Medulla oblongata (tissue), 1 donor: ENCODE measurements around the gene NDUFV2.
"Not testable (repeated sequence)": the region's sequence is repeated elsewhere in the genome, so short reads cannot be mapped to it uniquely, and the experiment has no call there.

Source experiments
- DNase-seq: peaks from one replicate; pipeline ENCODE4 v3.0.0-alpha.2; 2015; ENCODE audit errors: extremely low spot score

NDUFV2 gene

DNA sequence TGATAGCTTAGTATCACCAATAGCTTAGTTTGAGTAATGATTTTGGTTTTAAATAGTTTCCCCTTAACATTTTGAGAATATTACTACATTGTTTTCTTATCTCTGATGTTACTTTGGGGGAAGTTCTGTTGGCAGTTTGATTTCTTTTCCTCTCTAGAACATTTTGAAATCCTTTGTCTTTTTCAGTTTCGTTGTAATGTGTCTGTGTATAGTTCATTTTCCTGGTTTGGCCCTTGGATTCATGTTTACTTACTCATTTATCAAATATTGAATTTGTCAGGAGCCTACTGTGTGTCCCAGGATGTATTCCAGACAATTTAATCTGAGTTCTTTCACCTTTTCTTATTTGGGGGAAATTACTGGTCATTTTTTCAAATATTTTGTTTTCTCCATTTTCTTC lies 50.8 kb downstream of the NDUFV2 start:
- DNase-seq: no peak

DNA sequence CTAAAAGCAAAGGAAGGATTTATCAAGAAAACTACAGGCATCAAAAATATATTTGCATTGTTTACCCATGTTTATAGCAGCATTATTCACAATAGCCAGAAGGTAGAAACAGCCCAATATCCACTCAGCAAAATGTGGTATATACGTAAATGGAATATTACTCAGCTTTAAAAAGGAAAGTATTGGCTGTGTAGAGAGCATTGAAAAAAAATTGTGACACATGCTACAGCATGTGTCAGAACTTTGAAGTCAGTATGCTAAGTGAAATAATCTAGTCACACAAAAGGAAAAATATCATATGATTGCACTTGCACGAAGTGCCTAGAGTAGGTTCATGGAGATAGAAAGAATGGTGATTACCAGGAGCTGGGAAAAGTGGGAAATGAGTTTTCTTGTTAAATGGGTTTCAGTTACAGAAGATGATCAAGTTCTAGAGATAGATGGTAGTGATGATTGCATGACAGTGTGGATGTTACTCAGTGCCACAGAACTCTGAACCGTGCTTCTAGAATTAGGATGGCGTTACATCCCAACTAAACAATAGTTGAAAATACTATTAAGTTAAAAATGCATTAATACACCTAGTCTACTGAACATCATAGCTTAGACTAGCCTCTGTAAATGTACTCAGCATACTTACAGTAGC lies 54.2 kb downstream of the NDUFV2 start:
- no peak for DNase-seq

DNA sequence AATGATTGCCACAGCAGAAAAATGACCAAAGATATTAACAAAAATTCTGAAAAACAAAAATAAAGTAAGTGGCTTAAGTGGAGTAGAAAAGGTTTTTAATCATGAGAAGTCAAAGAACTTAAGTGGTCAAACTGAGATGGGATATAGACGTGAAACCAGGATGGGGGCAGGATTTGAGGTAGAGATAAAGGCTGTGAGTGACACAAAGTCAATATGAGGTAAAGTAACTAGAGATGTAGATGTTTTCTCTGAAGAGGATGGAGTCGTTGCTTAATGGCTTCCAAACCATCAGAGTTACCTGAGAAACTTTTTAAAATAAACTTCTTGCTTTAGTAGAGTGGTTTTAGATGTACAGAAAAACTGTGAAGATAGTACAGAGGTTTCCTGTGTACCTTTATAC lies 55.3 kb downstream of the NDUFV2 start:
- DNase-seq: no peak

DNA sequence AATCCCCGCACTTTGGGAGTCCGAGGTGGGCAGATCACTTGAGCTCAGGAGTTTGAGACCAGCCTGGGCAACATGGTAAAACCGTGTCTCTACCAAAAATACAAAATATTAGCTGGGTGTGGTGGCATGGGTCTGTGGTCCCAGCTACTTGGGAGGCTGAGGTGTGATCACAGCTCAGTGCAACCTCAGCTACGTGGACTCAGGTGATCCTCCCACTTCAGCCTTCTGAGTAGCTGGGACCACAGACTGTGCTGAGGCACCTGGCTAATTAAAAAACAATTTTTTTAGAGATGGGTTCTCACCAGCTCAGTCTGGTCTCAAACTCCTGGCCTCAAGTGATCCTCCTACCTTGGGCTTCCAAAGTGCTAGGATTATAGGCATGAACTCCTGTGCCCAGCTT lies 57.5 kb downstream of the NDUFV2 start:
- no peak for DNase-seq

DNA sequence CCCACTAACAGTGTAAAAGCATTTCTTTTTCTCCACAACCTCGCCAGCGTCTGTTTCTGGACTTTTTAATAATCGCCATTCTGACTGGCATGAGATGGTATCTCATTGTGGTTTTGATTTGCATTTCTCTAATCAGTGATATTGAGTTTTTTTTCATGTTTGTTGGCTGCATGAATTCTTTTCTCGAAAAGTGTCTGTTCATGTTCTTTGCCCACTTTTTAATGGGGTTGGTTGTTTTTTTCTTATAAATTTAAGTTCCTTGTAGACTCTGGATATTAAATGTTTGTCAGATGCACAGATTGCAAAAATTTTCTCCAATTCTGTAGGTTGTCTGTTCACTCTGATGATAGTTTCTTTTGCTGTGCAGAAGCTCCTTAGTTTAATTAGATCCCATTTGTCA lies 60.2 kb downstream of the NDUFV2 start:
- not testable (repeated sequence) for DNase-seq

DNA sequence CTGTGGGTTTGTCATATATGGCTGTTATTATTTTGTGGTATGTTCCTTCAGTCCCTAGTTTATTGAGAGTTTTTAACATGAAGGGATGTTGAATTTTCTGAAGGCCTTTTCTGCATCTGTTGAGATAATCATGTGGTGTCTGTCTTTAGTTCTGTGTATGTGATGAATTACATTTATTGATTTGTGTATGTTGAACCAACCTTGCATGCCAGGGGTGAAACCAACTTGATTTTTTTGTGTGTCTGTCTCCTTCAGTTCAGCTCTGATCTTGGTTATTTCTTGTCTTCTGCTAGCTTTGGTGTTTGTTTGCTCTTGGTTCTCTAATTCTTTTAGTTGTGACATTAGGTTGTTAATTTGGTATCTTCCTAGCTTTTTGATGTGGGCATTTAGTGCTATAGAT lies 61.6 kb downstream of the NDUFV2 start:
- DNase-seq: not testable (repeated sequence)

DNA sequence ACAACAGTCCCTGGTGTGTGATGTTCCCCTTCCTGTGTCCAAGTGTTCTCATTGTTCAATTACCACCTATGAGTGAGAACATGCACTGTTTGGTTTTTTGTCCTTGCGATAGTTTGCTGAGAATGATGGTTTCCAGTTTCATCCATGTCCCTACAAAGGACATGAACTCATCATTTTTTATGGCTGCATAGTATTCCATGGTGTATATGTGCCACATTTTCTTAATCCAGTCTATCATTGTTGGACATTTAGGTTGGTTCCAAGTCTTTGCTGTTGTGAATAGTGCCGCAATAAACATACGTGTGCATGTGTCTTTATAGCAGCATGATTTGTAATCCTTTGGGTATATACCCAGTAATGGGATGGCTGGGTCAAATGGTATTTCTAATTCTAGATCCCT lies 63.4 kb downstream of the NDUFV2 start:
- DNase-seq: not testable (repeated sequence)

DNA sequence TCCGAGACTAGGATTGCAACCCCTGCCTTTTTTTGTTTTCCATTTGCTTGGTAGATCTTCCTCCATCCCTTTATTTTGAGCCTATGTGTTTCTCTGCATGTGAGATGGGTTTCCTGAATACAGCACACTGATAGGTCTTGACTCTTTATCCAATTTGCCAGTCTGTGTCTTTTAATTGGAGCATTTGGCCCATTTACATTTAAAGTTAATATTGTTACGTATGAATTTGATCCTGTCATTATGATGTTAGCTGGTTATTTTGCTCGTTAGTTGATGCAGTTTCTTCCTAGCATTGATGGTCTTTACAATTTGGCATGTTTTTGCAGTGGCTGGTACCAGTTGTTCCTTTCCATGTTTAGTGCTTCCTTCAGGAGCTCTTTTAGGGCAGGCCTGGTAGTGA lies 67.0 kb downstream of the NDUFV2 start:
- DNase-seq: not testable (repeated sequence)

DNA sequence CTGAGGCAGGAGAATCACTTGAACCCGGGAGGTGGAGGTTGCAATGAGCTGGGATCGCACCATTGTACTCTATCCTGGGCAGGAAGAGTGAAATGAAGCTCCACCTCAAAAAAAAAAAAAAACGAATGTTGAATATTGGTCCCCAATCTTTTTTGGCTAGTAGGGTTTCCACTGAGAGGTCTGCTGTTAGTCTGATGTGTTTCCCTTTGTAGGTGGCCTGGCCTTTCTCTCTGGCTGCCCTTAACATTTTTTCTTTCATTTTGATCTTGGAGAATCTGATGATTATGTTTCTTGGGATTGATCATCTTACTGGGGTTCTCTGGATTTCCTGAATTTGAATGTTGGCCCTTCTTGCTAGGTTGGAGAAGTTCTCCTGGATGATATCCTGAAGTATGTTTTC lies 69.4 kb downstream of the NDUFV2 start:
- DNase-seq: not testable (repeated sequence)

DNA sequence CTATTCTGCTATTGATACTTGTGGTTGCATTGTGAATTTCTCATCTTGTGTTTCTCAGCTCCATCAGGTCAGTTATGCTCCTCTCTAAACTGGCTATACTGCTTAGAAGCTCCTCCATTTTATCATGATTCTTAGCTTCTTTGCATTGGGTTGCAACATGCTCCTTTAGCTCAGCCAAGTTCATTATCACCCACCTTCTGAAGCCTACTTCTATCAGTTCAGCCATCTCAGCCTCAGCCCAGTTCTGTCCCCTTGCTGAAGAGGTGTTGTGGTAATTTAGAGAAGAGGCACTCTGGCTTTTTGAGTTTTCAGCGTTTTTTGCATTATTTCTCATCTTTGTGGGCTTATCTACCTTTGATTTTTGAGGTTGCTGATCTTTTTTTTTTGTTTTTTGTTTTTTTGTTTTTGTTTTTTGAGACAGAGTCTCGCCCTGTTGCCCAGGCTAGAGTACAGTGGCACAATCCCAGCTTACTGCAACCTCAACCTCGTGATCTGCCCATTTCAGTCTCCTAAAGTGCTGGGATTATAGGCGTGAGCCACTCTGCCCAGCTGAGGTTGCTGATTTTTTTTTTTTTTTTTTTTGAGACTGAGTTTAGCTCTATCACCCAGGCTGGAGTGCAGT lies 70.1 kb downstream of the NDUFV2 start:
- no peak for DNase-seq

DNA sequence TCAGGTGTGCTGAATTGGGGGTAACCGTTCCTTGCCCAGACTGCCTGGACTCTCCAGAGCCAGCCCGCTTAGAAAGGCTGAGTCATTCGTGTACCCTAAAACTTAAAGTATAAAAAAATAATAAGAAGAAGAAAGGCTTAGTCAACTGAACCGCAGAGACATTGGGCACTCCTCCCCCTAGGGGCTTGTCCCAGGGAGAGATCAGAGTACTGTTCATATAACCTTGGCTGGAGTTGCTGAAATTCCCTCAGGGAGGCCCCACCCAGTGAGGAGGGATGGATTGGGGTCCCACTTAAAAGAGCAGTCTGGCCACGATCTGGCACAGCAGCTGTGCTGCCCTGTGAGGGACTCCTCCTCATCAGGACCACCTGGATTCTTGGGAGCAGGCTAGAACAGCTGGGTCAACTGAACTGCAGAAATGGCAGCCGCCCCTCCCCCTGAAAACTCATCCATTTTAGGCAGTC lies 71.3 kb downstream of the NDUFV2 start:
- DNase-seq: no peak

DNA sequence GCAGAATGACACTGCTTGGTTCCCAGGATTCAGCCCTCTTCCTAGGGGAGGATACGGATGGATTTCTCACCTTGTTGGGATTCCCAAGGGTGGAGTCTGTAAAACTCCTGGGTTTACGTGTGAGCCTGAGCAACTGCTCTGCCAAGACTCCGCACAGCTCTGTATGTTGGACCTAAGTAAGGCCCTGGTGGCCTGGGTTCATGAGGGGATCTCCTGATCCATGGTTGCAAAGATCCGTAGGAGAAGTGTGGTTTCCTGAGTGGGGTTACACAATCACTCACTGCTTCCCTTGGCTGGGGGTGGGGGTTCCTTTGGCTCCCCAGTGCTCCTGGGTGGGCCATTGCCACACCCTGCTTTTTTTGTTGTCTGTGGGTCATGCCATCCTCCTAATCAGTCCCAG lies 71.8 kb downstream of the NDUFV2 start:
- DNase-seq: no peak

DNA sequence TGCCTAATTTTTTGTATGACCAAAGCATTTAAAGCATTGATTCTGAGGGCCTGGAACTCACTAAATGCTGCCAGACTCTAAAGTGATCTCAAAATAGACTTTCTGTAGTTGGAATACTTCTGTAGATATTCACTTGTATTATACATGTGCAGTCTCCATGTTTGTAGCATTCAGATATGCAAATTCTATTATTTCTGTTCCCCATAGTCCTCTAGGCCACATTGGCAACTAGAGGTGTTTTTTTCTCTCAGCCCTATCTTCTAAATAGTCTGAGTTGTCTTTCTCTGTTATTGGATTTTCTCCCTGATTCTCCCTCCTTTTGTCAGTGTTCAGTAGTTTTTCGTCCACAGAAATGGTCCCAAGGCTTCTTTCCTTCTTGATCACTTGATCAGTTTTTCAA lies 72.6 kb downstream of the NDUFV2 start:
- DNase-seq: no peak

DNA sequence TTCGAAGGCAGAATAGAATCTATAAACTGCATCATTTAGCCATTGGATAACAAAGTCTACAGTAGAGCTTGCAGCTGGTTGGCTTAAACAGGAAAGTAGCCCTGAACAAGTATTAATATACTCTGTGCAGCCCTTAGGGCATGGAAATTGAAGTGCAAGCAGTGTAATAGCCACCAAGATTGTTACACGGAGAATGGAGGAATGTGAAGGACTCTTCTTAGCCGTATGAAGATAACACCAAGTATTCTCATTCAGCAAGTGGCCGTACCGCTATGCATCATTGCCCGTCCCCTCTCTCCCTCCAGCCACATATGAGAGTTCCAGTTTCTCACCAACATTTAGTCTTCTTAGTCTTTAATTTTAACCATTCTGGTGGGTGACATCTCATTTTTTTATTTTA lies 74.5 kb downstream of the NDUFV2 start:
- no peak for DNase-seq

DNA sequence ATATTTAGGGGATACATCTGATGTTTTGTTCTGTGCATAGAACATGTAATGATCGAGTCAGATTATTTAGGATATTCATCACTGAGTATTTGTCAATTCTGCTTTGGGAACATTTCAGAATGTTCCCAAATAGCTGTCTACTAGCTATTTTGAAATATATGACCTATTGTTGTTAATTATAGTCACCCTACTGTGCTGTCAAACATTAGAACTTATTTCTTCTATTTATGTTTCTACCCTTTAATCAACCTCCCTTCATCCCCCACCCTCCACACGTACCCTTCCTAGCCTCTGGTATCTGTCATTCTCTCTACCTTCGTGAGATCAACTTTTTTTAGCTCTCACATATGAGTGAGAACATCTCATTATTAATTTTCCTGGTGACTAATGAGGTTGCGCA lies 75.0 kb downstream of the NDUFV2 start:
- no peak for DNase-seq

DNA sequence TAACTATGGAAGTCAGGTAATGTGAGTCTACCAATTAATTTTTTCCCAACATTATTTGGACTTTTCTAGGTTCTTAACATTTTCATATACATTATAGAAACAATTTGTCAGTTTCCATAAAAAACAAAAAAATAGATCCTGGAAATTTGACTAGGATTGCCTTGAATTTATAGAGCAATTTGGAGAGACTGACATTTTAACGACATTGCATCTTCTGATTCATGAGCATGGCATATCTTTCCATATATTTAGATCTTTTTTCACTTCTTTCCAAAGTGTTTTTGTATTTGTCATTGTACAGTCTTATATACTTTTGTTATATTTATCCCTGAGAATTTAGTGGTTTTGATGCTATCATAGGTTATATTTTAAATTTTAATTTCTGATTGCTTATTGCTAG lies 76.1 kb downstream of the NDUFV2 start:
- no peak for DNase-seq

DNA sequence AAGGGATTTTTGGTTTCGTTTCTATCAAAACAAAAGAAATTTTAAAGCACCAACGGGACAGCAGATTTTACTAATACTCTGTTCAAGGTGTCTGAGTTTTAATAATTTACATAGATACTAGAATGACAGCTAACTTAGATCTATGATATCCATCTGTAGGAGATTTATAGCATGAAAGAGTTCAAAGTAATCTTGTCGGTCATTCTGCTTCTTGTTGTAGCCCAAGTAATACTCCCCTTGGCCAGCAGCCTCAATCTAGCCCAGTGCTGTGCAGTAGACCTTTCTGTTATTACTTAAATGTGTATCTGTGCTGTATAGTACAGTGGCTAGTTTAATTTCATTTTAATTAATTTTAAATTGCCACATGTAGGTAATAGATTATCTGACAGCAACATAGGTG lies 78.8 kb downstream of the NDUFV2 start:
- no peak for DNase-seq

DNA sequence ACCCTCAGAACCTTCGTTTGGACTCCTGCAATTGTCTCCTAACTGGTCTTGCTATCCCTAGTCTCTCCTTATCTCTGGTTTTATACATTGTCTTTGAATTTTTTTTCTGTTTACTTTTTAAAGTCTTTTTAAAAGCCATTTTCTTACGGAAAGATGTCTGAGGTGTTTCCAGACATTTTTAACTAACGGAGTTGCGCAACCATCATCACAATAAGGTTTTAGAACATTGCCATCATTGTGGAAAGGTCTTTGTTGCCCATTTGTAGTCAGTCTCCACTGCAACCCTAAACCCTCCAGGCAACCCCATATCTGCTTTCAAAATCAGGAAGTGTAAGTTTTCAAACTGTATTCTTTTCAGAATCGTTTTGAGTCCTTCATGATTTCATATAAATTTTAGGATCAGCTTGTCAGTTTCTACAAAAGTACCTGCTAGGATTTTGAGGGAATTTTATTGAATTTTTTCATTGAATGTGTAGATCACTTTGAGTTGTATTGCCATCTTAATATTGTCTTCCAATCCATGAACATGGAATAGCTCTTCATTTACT lies 80.4 kb downstream of the NDUFV2 start:
- no peak for DNase-seq
